ENCODE data around the gene PCED1B. TPM values are rescaled to one million over a fixed set of nuclear protein-coding genes. Genes with fewer than 3 reads are reported as not detected.

Gene PCED1B
- total RNA-seq, 1 donor from 2014 or later: 3.1 TPM

- Histone ChIP-seq H2AFZ (replicated peaks) (no peak overlapping the region), H3K79me2 (ENCODE audit: low read depth) (no peaks in the 10 kb centered on the region), H3K4me1 (no peaks in the 10 kb centered on the region), H3F3A (ENCODE audit: low read depth) (no peaks in the 10 kb centered on the region), H4K20me1 (ENCODE audit: low read depth) (no peaks in the 10 kb centered on the region), H3K4me2 (no peak overlapping the region), H3K36me3 (no peaks in the 10 kb centered on the region), H3K27me3 (no peaks in the 10 kb centered on the region), H3K4me3 (no peak overlapping the region), H3K27ac (no peak overlapping the region), H3K9ac (no peak overlapping the region), H3K9me3 (ENCODE audit: low read depth) (no peaks in the 10 kb centered on the region)
- Mint-ChIP-seq H3K9me3 (no peaks in the 10 kb centered on the region), H3K4me1 (peaks cover 4% of the 10 kb centered on the region), H3K36me3 (no peaks in the 10 kb centered on the region), H3K27me3 (ENCODE audit: insufficient read depth, low read depth) (no peaks in the 10 kb centered on the region), H3K4me3 (no peak overlapping the region), H3K27ac (no peak overlapping the region)
- DNase-seq (ENCODE audit: low spot score): no peak
- TF ChIP-seq CTCF (IDR thresholded peaks at IDR 0.05) (no peak), EZH2phosphoT487 (IDR thresholded peaks at IDR 0.05) (no peak), EZH2 (IDR thresholded peaks at IDR 0.05) (no peak)
These were observed 18.0 kb downstream of the PCED1B start for GRCh38 chr12:47097276-47097896.

- no peaks in the 10 kb centered on the region for H3K4me1 ChIP-seq
- H3K4me1 Mint-ChIP-seq: peaks cover 4% of the 10 kb centered on the region
- H3K79me2 ChIP-seq (ENCODE audit: low read depth): no peaks in the 10 kb centered on the region
- DNase-seq (ENCODE audit: low spot score): no peak
- H3K27ac Mint-ChIP-seq: no peak overlapping the region
- no peak for TF ChIP-seq CTCF (IDR thresholded peaks at IDR 0.05)
- TF ChIP-seq EZH2phosphoT487 (IDR thresholded peaks at IDR 0.05): no peak
- TF ChIP-seq EZH2 (IDR thresholded peaks at IDR 0.05): no peak
- no peak overlapping the region for H3K4me3 ChIP-seq
- no peaks in the 10 kb centered on the region for H3K27me3 Mint-ChIP-seq (ENCODE audit: insufficient read depth, low read depth)
- H3K27ac ChIP-seq: no peak overlapping the region
- H3K36me3 ChIP-seq: no peaks in the 10 kb centered on the region
- no peaks in the 10 kb centered on the region for H3K27me3 ChIP-seq
- H3K9ac ChIP-seq: no peak overlapping the region
- no peaks in the 10 kb centered on the region for H3K9me3 Mint-ChIP-seq
- H3K4me3 Mint-ChIP-seq: no peak overlapping the region
- H3K9me3 ChIP-seq (ENCODE audit: low read depth): no peaks in the 10 kb centered on the region
- H2AFZ ChIP-seq (replicated peaks): no peak overlapping the region
- H3F3A ChIP-seq (ENCODE audit: low read depth): no peaks in the 10 kb centered on the region
- H4K20me1 ChIP-seq (ENCODE audit: low read depth): no peaks in the 10 kb centered on the region
- H3K36me3 Mint-ChIP-seq: no peaks in the 10 kb centered on the region
- H3K4me2 ChIP-seq: no peak overlapping the region
These were observed 18.7 kb downstream of the PCED1B start for GRCh38 chr12:47098099-47098498.

- Mint-ChIP-seq H3K4me3 (no peak overlapping the region), H3K36me3 (no peaks in the 10 kb centered on the region), H3K4me1 (peaks cover 4% of the 10 kb centered on the region), H3K27ac (no peak overlapping the region), H3K9me3 (no peaks in the 10 kb centered on the region), H3K27me3 (ENCODE audit: insufficient read depth, low read depth) (no peaks in the 10 kb centered on the region)
- H3K36me3 ChIP-seq: no peaks in the 10 kb centered on the region
- no peaks in the 10 kb centered on the region for H3K27me3 ChIP-seq
- H3K27ac ChIP-seq: no peak overlapping the region
- H2AFZ ChIP-seq (replicated peaks): no peak overlapping the region
- no peak for DNase-seq (ENCODE audit: low spot score)
- H3F3A ChIP-seq (ENCODE audit: low read depth): no peaks in the 10 kb centered on the region
- TF ChIP-seq CTCF (IDR thresholded peaks at IDR 0.05) (no peak), EZH2phosphoT487 (IDR thresholded peaks at IDR 0.05) (no peak), EZH2 (IDR thresholded peaks at IDR 0.05) (no peak)
- no peaks in the 10 kb centered on the region for H4K20me1 ChIP-seq (ENCODE audit: low read depth)
- no peak overlapping the region for H3K4me3 ChIP-seq
- no peaks in the 10 kb centered on the region for H3K79me2 ChIP-seq (ENCODE audit: low read depth)
- no peaks in the 10 kb centered on the region for H3K4me1 ChIP-seq
- H3K4me2 ChIP-seq: no peak overlapping the region
- no peak overlapping the region for H3K9ac ChIP-seq
- H3K9me3 ChIP-seq (ENCODE audit: low read depth): no peaks in the 10 kb centered on the region
These were observed 20.2 kb downstream of the PCED1B start for GRCh38 chr12:47099610-47100009.

Measured in neural progenitor cell (in vitro differentiated cells).